ENCODE measurements around the gene LRRC10B.

- TF ChIP-seq EP300 (IDR thresholded peaks at IDR 0.05) (no peak), CTCF (IDR thresholded peaks at IDR 0.05) (no peak)
Observed at GRCh38 chr11:61533401-61533800, 24.9 kb downstream of the LRRC10B start.

Measured in stomach (tissue), 4 donors.